AG09309 (cell line): ENCODE results near the gene FAU.

Source experiments
- DNase-seq: peaks from one replicate; pipeline ENCODE4 v3.0.0-alpha.2; 2010; ENCODE audit warnings: low read depth
- H3K4me3 ChIP-seq: 2 replicates; pipeline ENCODE4 v1.5.1; 2011; ENCODE audit warnings: mild to moderate bottlenecking, low read depth, low read length, moderate library complexity; ENCODE audit not compliant: control insufficient read depth
- TF ChIP-seq, protein P1 (sequence below): IDR thresholded peaks from 2 replicates; pipeline ENCODE4 v1.5.1; 2011; ENCODE audit warnings: mild to moderate bottlenecking, low read depth, low read length, inconsistent platforms; ENCODE audit not compliant: insufficient read depth, control insufficient read depth; ENCODE audit errors: missing control alignments

The FAU gene

DNA sequence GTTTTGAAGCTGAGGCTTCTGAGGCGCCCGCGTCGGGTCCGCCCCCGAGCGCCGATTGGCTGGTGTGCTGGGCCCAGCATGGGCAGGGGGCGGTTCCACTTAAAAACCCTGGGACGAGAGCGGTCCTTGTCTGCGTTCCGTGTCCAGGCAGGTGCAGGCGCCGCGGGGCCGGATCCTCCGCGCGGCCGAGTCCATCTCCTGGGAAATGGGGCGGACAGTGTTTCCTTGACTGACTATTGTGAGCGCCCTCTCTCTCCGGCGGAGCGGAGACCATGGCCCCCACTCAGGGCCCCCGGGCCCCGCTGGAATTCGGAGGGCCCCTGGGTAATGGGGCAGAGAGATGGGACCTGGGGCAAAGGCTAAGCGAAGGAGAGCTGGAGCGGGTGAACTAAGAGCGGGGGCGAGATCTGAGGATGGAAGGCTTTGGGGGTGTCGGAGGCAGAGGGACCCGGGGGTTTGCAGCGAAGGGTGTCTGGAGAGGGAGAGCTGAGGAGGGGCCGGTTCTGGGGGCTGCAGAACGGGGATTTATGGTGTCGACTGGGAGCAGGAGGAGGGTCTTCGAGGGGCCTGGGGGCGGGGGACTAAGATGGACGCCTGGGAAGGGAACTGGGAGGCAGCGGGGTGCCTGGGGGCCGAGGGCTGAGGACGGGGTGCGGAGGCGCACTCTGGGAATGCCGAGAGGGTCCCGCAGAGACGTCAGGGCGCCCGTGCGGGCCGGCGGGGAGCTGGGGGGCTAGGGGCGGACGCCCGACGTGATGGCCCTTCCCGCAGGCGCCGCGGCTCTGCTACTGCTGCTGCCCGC is 10.0 kb downstream of the FAU start, which contains the start of gene TM7SF2:
TSS of gene TM7SF2 (plus strand) at position 129 of the 802 bp plus-strand sequence. CDS start at position 273, 144 bp downstream.
- peak; percentile 35 for DNase-seq
- peak within 1 kb of the TSS; percentile 50 for H3K4me3 ChIP-seq
- TF ChIP-seq, protein P1, sequence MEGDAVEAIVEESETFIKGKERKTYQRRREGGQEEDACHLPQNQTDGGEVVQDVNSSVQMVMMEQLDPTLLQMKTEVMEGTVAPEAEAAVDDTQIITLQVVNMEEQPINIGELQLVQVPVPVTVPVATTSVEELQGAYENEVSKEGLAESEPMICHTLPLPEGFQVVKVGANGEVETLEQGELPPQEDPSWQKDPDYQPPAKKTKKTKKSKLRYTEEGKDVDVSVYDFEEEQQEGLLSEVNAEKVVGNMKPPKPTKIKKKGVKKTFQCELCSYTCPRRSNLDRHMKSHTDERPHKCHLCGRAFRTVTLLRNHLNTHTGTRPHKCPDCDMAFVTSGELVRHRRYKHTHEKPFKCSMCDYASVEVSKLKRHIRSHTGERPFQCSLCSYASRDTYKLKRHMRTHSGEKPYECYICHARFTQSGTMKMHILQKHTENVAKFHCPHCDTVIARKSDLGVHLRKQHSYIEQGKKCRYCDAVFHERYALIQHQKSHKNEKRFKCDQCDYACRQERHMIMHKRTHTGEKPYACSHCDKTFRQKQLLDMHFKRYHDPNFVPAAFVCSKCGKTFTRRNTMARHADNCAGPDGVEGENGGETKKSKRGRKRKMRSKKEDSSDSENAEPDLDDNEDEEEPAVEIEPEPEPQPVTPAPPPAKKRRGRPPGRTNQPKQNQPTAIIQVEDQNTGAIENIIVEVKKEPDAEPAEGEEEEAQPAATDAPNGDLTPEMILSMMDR, result no peak

DNA sequence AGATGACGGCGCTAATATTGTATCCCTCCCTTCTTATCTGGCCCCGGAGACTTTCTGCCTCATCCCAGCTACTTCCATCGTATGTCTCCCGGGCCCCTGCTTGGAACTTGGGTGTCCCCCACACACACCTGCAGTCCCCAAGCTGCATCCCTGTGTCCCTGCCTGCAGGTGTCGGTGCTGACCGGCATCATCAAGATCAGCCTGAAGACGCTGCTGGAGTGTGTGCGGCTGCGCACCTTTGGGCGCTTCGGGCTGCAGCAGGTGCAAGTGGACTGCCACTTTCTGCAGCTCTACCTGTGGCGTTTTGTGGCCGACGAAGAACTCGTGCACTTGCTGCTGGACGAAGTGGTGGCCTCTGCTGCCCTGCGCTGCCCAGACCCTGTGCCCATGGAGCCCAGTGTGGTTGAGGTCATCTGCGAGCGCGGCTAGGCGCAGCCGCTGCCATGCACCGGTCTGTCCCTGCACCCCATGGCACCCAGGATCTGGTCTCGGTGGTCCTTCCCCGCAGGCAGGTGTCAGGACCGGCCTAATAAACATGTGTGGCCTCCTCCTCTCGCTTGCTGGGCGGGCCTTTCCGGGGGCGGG is 10.7 kb downstream of the FAU start:
- TF ChIP-seq, protein P1, result no peak
- DNase-seq, result no peak
- no peak overlapping the region for H3K4me3 ChIP-seq

DNA sequence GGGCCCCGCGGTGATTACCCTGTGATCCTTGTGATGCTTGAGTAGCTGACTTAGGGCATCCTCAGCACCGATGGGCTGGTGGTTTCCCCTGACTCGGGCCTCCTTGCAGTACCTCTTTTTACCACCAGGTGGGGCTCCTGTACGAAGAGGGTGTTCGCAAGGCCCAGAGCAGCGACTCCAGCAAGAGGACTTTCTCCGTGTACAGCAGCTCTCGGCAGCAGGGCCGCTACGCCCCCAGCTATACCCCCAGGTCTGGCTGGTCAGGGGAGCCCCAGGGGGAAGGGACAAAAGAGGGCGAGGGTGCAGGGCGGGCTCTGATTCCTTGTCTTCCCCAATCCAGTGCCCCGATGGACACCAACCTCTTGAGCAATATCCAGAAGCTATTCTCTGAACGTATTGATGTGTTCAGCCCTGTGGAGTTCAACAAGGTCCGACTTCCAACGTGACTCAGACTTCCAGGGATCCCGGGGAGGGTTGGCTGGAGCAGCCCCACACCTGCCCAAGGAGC is 11.5 kb downstream of the FAU start:
- DNase-seq, result no peak
- TF ChIP-seq, protein P1, result peak; percentile 95
- H3K4me3 ChIP-seq, result no peak overlapping the region

DNA sequence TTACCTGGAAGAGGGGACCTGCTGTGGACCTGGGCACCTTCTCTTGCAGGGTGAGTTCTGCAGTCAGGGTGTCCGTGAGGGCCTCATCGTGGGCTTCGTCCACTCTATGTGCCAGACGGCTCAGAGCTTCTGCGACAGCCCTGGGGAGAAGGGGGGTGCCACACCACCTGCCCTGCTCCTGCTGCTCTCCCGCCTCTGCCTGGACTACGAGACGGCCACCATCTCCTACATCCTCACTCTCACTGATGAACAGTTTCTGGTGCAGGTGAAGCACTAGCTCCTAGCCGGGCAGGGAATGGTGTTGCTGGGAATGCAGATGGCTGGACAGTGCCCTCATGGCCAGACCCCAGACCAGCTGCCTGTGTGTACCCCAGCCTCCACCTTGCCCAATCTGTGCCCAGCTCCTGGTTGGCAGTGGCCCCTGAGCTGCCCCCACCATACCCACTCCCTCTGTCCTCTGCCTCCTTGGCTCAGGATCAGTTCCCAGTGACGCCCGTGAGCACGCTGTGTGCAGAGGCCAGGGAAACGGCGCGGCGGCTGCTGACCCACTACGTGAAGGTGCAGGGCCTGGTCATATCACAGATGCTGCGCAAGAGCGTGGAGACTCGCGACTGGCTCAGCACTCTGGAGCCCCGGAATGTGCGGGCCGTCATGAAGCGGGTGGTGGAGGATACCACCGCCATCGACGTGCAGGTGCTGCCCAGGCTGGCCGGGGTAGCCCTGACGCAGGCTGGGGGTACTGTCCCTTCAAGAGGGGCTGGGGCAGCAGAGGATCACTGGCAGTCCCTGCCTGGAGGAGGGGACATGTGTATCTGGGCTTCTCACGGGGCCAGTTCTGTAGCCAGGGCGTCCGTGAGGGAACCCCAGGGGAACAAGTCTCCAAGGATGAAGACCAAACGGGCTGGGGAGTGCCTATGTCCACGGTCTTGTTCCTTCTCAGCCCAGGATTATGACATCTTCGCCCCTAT is 12.4 kb downstream of the FAU start:
- TF ChIP-seq, protein P1, result no peak
- DNase-seq, result no peak

DNA sequence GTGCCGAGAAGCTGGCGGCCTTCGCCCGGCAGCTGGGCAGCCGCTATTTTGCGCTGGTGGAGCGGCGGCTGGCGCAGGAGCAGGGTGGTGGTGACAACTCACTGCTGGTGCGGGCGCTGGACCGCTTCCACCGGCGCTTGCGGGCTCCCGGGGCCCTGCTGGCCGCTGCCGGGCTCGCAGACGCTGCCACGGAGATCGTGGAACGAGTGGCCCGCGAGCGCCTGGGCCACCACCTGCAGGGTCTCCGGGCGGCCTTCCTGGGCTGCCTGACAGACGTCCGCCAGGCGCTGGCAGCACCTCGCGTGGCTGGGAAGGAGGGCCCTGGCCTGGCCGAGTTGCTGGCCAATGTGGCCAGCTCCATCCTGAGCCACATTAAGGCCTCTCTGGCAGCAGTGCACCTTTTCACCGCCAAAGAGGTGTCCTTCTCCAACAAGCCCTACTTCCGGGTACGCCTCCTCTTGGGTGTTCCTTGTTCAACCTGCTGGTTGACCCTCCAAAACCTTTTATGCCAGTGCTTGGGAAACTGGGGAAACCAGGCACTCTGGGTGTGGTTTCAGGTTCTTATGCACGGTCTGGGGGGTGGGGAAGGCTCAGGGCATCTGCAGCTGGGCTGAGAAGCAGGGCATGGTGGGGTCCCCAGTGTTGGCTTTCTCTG is 13.3 kb downstream of the FAU start:
- TF ChIP-seq, protein P1, result no peak
- DNase-seq, result no peak
- no peak overlapping the region for H3K4me3 ChIP-seq

More for the DNA sequence above, 12.4 kb downstream of the FAU start:
- no peak overlapping the region for H3K4me3 ChIP-seq
